IMR-90 (cell line): ENCODE measurements around the gene SPHK2.

ENCODE experiments used
- CTCF ChIP-seq: conservative IDR thresholded peaks from 2 replicates; pipeline ENCODE4 v1.5.1; 2012; ENCODE audit warnings: mild to moderate bottlenecking, low read depth, low read length, improper control_type of control experiment
- MAFK ChIP-seq: IDR thresholded peaks from 2 replicates; pipeline ENCODE4 v1.6.1; 2012; ENCODE audit warnings: low read depth, low read length, improper control_type of control experiment
- MAZ ChIP-seq: IDR thresholded peaks from 2 replicates; pipeline ENCODE4 v1.6.1; 2012; ENCODE audit warnings: low read depth, mild to moderate bottlenecking, low read length, improper control_type of control experiment, moderate library complexity, borderline replicate concordance
- POLR2A ChIP-seq: IDR thresholded peaks from 2 replicates; pipeline ENCODE4 v1.6.1; 2012; ENCODE audit warnings: mild to moderate bottlenecking, low read depth, low read length
- RAD21 ChIP-seq: IDR thresholded peaks from 2 replicates; pipeline ENCODE4 v1.6.1; 2012; ENCODE audit warnings: low read length, improper control_type of control experiment
- RFX5 ChIP-seq: IDR thresholded peaks from 2 replicates; pipeline ENCODE4 v1.8.0; 2012; ENCODE audit warnings: low read depth, mild to moderate bottlenecking, low read length, moderate library complexity

GRCh38 chr19:48616491-48617056 is 2.7 kb upstream of the SPHK2 start:
- TF ChIP-seq POLR2A (no peak), CTCF (no peak), MAZ (no peak), RFX5 (no peak), RAD21 (no peak), MAFK (no peak)
